ENCODE results near the gene SETBP1. TPM values are rescaled to one million over a fixed set of nuclear protein-coding genes. Genes with fewer than 3 reads are reported as not detected.

SETBP1 gene
- total and polyA plus RNA-seq, 9 of the 15 experiments (the other 6 are each of a cell fraction or from before 2014, with no cell fraction given) = under 0.01 to 0.13 (median 0.04) TPM

DNA sequence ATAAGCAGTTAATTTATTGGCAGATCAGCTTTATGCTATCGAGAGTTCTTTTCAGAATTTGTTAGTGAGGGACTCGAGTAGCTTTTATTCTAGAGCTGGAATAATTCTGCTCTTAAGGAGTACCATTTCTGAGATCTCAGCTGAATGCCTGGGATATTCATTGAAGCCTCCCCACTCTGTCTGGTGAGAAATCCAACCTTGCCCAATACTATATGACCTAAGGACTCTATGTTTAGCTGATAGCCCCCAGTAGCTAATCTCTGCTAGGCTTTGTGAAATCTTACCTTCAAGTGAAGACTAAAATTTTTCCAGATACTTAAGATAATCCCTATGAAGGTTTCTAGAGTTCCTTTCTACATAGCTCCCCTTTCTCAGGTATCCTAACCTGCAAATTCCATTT lies 261.4 kb downstream of the SETBP1 start:
- Histone ChIP-seq H3K4me2 (ENCODE audit: insufficient read depth, low read length) (no peak overlapping the region), H3K36me3 (ENCODE audit: control insufficient read depth, insufficient read depth, low read length) (no peaks in the 10 kb centered on the region), H3K9me3 (replicated peaks; ENCODE audit: control insufficient read depth, insufficient read depth, low read depth, low read length) (no peaks in the 10 kb centered on the region), H3K27ac (ENCODE audit: extremely low read depth, low read depth, low read length) (no peak overlapping the region), H3K79me2 (ENCODE audit: control insufficient read depth, insufficient read depth, low read length) (no peaks in the 10 kb centered on the region), H3K9me1 (ENCODE audit: control insufficient read depth, insufficient read depth, low read length) (no peaks in the 10 kb centered on the region), H2AFZ (ENCODE audit: low read depth, low read length) (no peak overlapping the region), H3K4me1 (replicated peaks in 1 of 2; ENCODE audit: control insufficient read depth in 2 of 2, insufficient read depth in 2 of 2, low read length in 2 of 2) (no peaks in the 10 kb centered on the region), H3K9ac (ENCODE audit: insufficient read depth in 1 of 2, low read depth in 2 of 2, low read length in 2 of 2) (no peak overlapping the region), H3K27me3 (ENCODE audit: control insufficient read depth in 2 of 2, insufficient read depth in 2 of 2, low read length in 2 of 2) (no peaks in the 10 kb centered on the region), H4K20me1 (replicated peaks; ENCODE audit: control insufficient read depth, insufficient read depth, low read length) (no peaks in the 10 kb centered on the region), H3K4me3 (no peak overlapping the region)
- ChIA-PET CTCF (ENCODE audit: low intra/inter-chr PET ratio) (no interaction called here), POLR2A (no interaction called here)
- WGBS (ENCODE audit: insufficient coverage, low coverage, missing lambda C conversion rate) = 0% methylated on average over 2 of the region's 2 CpGs
- BruUV-seq (replicated peaks) = no TSS peak
- intact Hi-C loops (cut with micrococcal nuclease) (no loop called here), in situ Hi-C loops (cut with MboI) (no loop called here)
- FAIRE-seq = no peak
- ATAC-seq = no peak
- no peak for DNase-seq (ENCODE audit: extremely low read depth in 1 of 4, low spot score in 3 of 4)
- TF ChIP-seq BCL6 (CRISPR knock-in tag; IDR thresholded peaks at IDR 0.05) = no peak
- TF ChIP-seq GATA2 (CRISPR knock-in tag; IDR thresholded peaks at IDR 0.05) = no peak
- no peak for TF ChIP-seq GABPA (tag; conservative IDR thresholded peaks at IDR 0.05; ENCODE audit: low read depth)
- no peak for TF ChIP-seq TAF15 (IDR thresholded peaks at IDR 0.05; ENCODE audit: low read depth, low read length)
- TF ChIP-seq, protein P1, sequence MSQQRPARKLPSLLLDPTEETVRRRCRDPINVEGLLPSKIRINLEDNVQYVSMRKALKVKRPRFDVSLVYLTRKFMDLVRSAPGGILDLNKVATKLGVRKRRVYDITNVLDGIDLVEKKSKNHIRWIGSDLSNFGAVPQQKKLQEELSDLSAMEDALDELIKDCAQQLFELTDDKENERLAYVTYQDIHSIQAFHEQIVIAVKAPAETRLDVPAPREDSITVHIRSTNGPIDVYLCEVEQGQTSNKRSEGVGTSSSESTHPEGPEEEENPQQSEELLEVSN (IDR thresholded peaks at IDR 0.05; ENCODE audit: borderline replicate concordance in 1 of 2, extremely low read depth in 1 of 2, insufficient read depth in 1 of 2, insufficient read length in 1 of 2, low read depth in 1 of 2, low read length in 1 of 2, poor library complexity in 1 of 2, severe bottlenecking in 1 of 2) = no peak
- TF ChIP-seq, protein P2, sequence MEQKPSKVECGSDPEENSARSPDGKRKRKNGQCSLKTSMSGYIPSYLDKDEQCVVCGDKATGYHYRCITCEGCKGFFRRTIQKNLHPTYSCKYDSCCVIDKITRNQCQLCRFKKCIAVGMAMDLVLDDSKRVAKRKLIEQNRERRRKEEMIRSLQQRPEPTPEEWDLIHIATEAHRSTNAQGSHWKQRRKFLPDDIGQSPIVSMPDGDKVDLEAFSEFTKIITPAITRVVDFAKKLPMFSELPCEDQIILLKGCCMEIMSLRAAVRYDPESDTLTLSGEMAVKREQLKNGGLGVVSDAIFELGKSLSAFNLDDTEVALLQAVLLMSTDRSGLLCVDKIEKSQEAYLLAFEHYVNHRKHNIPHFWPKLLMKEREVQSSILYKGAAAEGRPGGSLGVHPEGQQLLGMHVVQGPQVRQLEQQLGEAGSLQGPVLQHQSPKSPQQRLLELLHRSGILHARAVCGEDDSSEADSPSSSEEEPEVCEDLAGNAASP (IDR thresholded peaks at IDR 0.05) = no peak
